Activated T-helper 17 cell treated with anti-CD3 and anti-CD28 coated beads, Interleukin-2, amount 50 U/mL, for 72 hours (primary cell): Measurements from ENCODE around the gene TLX1. TPM values are rescaled to one million over a fixed set of nuclear protein-coding genes. Genes with fewer than 3 reads are reported as not detected.

Experiments
- ATAC-seq: fragments of 150-1000 bp; cut with Tn5 transposase; replicated peaks from 2 replicates; pipeline ENCODE4 v1.10.0; 2021; ENCODE audit warnings: mild to moderate bottlenecking, moderate library complexity
- H3K27ac Mint-ChIP-seq: one replicate; pipeline ENCODE4 v1.8.0; 2022; ENCODE audit warnings: mixed read lengths
- H3K27me3 Mint-ChIP-seq: one replicate; pipeline ENCODE4 v1.8.0; 2022; ENCODE audit warnings: mixed read lengths
- H3K36me3 Mint-ChIP-seq: one replicate; pipeline ENCODE4 v1.8.0; 2022; ENCODE audit warnings: low read depth, mild to moderate bottlenecking, mixed read lengths
- H3K4me1 Mint-ChIP-seq: one replicate; pipeline ENCODE4 v1.8.0; 2022; ENCODE audit warnings: mixed read lengths
- H3K4me3 Mint-ChIP-seq: one replicate; pipeline ENCODE4 v1.8.0; 2022; ENCODE audit warnings: mild to moderate bottlenecking, mixed read lengths
- H3K9me3 Mint-ChIP-seq: one replicate; pipeline ENCODE4 v1.8.0; 2022; ENCODE audit warnings: mixed read lengths
- total RNA-seq, 2 donors: library from RNA; stranded (reverse); gene quantifications; one replicate each; pipeline ENCODE4 v1.2.3, GENCODE V29; 2022

Gene TLX1
- total RNA-seq, 2 donors from 2014 or later, result not detected

DNA sequence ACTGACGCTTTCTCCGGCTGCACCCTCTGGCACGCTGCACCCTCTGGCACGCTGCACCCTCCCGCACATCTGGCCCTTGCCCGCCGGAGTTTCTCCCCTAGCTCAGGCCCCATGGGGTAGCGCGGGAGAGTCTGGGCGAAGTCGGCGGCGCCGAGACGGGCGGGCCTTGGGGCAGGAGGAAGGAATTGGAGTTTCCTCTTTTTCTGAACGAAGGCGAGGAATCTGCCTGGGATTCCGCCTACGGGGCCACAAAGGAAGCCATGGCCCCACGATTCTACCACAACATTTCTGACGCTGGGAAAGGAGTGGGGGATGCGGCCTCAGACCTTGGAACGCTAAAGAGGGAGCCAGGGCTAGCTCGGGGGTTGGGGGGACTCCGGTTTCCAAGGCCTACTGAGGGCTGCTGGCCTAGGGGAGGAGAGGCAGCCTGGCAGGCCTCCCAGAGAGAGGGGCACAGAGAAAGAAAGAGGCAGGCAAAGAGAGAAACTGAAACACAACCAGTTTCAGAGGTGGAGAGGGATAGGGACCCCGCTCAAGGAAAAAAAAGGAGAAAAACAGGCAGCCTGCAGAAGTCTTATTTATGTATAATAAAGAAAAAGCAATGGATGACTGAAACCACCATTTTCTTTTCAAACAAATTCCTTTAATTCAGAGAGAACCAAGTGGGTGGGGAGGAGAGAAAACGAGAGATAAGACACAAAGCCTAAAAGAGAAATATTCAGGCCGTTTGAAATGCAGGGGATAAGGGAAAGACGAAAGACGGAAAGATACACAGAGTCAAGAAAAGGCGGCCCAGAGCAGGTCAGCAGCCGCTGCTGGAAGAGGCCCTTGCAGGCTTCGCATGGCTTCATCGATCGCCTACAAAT lies 4.3 kb downstream of the TLX1 start:
- H3K36me3 Mint-ChIP-seq, result peaks cover 15% of the 10 kb centered on the region
- H3K4me3 Mint-ChIP-seq, result peak overlapping the region; percentile 42
- no peaks in the 10 kb centered on the region for H3K9me3 Mint-ChIP-seq
- H3K4me1 Mint-ChIP-seq, result peaks cover 12% of the 10 kb centered on the region
- ATAC-seq, result no peak
- no peak overlapping the region for H3K27ac Mint-ChIP-seq
- H3K27me3 Mint-ChIP-seq, result peaks cover 66% of the 10 kb centered on the region

DNA sequence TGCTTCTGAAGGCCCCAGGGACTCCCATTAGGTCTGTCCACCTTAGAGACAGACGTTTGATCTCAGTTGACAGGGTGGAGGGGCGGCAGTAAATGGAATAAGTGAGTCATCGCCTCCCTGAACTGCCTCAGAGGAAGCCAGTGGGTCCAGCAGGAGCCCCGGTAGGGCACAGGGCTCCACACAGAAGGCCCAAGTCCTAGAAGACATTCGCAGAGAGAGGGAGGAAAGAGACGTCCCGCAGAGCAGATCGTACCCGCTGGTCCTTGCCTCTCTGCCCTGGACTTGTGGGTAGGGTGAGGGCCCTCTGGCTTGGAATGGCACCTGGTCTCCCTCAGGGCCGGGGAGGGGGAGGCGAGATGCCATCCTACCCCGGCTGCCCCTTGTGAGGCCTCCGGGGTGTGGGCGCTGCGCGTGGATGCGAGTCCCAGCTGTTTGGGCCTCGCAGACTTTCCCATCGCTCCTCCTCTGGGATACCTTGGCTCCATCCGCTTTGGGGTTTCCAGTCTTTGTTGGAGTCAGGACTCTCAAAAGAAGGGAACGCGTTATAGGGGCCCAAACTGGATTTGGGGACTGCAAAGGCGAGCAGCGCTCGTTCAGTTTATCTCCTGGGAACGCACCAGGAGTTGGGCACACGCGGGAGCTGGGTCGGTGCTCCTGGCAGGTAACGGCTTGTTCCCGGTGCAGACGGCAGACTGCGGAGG lies 5.1 kb downstream of the TLX1 start:
- Mint-ChIP-seq H3K27ac (no peak overlapping the region), H3K9me3 (no peaks in the 10 kb centered on the region), H3K27me3 (peaks cover 66% of the 10 kb centered on the region), H3K36me3 (peaks cover 15% of the 10 kb centered on the region), H3K4me1 (peaks cover 12% of the 10 kb centered on the region), H3K4me3 (peak overlapping the region; percentile 42)
- ATAC-seq, result no peak

DNA sequence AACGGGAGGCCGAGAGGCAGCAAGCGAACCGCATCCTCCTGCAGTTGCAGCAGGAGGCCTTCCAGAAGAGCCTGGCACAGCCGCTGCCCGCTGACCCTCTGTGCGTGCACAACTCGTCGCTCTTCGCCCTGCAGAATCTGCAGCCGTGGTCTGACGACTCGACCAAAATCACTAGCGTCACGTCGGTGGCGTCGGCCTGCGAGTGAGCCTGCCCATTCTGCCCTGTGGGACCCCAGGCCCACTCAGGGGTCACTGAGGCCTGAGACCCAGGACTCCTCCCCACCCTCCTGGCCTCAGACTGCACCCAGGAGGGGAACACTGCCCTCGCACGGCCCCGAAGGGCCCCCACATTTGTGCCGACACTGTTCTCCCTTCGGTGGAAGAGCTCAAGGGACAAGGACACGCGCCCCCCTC lies 5.6 kb downstream of the TLX1 start:
- Mint-ChIP-seq H3K4me1 (peaks cover 12% of the 10 kb centered on the region), H3K27me3 (peaks cover 68% of the 10 kb centered on the region), H3K4me3 (no peak overlapping the region), H3K9me3 (no peaks in the 10 kb centered on the region), H3K36me3 (peaks cover 15% of the 10 kb centered on the region), H3K27ac (no peak overlapping the region)
- no peak for ATAC-seq

DNA sequence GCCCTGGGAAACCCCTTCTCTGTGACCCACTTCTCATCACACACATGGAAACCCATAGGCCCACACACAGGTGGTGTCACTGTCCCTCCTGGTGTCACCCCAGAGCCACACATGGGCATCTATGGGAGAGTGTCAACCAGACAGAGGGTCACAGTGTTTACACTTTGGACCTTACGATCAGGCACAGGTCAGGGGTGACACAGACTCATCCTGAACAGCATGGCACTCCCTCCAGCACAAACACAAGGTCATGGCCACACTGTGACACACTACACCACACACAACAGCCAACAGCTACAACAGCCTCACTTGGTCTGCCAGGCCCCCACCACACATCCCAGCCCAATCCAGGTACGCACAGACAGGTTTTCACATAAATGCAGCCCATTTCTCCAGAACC lies 6.2 kb downstream of the TLX1 start:
- Mint-ChIP-seq H3K27me3 (peaks cover 69% of the 10 kb centered on the region), H3K4me1 (peaks cover 12% of the 10 kb centered on the region)

DNA sequence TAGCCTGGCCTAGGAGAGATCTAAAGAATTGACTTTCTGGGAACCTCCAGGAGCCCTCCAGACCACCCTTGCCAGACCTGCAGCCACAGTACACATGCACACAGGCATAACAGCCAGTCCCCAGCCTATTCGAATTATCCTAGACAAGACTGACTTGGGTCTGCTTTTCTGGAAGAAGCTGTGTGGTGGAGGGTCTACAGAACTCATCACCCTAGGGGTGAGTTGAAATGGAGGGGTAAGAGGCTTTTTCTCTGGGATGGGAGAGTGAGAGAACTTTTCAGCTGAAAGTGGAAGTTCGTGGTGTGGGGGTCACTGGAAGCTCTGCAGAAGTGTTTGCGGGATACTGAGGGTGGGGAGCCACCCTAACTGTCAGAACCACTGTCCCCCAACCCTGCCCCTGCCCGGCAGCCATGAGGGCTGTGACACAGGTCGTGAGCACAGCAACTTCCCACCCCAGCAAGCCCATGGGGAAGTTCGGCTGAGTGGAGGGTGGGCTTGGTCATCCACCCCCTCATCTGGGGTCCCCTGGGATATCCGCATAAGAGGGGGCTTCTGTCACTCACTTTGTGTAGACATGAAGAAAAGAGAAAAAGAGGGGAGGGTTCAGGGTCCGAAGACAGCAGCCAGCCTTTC lies 7.8 kb downstream of the TLX1 start:
- H3K4me1 Mint-ChIP-seq, result peaks cover 12% of the 10 kb centered on the region
- no peak overlapping the region for H3K27ac Mint-ChIP-seq
- peaks cover 67% of the 10 kb centered on the region for H3K27me3 Mint-ChIP-seq
- H3K4me3 Mint-ChIP-seq, result no peak overlapping the region
- no peaks in the 10 kb centered on the region for H3K9me3 Mint-ChIP-seq
- H3K36me3 Mint-ChIP-seq, result peaks cover 11% of the 10 kb centered on the region
- ATAC-seq, result no peak

More for the DNA sequence above, 6.2 kb downstream of the TLX1 start:
- Mint-ChIP-seq H3K27ac (no peak overlapping the region), H3K4me3 (no peak overlapping the region), H3K36me3 (peaks cover 15% of the 10 kb centered on the region), H3K9me3 (no peaks in the 10 kb centered on the region)
- ATAC-seq, result no peak

DNA sequence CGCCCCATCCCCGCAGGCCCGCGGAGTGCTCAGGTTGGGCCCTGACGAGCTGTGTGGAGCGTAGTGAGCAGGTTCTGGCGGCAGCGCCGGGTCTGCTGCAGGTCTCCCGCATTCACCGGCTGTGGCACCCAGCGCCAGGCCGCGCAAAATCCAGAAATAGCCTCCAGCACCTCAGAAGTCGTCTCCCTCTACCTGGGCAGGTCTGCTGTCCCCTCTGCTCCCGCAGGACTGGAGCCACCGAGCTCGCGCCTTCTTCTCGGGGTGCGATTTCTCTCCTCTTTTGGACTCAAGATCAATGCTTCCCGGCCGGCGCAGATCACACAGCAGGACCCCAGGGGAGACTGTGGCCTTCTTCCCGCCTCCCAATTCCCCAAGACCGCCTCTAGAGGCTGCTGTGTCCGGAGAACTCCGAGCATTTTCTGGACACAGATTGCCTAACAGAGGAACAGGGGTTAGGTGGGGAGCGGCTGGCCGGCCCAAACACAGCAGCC lies 8.4 kb downstream of the TLX1 start:
- H3K9me3 Mint-ChIP-seq, result no peaks in the 10 kb centered on the region
- H3K4me3 Mint-ChIP-seq, result no peak overlapping the region
- peaks cover 11% of the 10 kb centered on the region for H3K36me3 Mint-ChIP-seq
- ATAC-seq, result no peak
- H3K27me3 Mint-ChIP-seq, result peaks cover 67% of the 10 kb centered on the region
- peaks cover 12% of the 10 kb centered on the region for H3K4me1 Mint-ChIP-seq
- H3K27ac Mint-ChIP-seq, result no peak overlapping the region

DNA sequence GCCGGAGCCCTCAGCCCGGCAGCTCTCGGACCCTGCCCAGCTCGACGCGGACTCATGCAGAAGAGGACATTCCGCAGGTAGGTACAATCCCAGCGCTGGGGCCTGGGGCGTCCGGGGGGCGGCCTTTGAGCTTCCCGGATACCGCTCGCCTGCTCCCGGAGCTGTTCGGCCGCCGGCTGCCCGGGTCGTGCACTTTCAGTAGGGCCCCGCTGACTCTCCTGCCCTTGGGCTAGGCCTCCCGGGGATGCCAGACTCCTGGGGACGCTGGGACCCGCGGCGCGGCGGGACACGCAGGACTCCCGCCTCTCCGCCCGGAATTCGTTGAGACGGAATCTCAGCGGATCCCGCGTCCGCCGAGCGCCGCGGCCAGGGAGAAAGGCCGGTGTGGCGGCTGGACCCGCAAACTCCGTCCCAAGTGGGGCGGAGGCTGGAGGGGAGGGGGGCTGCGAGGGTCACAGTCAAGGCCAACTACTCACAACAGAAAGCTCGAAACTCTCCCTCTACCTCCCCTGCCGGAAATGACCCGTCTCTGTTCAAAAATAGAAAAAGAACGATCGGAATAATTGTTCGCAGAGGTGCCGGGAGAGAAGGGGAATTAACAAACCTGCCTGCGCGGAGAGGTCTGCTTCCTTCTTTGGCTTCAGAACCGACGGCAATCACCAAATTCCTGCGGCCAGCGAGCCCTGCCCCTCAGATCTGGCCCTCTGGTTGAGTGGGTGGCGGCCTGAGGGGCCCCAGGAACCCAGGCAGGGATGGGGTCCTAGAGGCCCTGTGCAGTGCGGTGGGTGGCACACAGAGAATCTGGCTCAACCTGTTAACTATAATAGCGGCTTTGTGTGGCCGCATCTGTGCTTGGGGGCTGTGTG lies 9.2 kb downstream of the TLX1 start:
- Mint-ChIP-seq H3K27me3 (peaks cover 67% of the 10 kb centered on the region), H3K4me1 (peaks cover 12% of the 10 kb centered on the region), H3K4me3 (no peak overlapping the region), H3K27ac (no peak overlapping the region), H3K36me3 (peaks cover 7% of the 10 kb centered on the region), H3K9me3 (no peaks in the 10 kb centered on the region)
- no peak for ATAC-seq

DNA sequence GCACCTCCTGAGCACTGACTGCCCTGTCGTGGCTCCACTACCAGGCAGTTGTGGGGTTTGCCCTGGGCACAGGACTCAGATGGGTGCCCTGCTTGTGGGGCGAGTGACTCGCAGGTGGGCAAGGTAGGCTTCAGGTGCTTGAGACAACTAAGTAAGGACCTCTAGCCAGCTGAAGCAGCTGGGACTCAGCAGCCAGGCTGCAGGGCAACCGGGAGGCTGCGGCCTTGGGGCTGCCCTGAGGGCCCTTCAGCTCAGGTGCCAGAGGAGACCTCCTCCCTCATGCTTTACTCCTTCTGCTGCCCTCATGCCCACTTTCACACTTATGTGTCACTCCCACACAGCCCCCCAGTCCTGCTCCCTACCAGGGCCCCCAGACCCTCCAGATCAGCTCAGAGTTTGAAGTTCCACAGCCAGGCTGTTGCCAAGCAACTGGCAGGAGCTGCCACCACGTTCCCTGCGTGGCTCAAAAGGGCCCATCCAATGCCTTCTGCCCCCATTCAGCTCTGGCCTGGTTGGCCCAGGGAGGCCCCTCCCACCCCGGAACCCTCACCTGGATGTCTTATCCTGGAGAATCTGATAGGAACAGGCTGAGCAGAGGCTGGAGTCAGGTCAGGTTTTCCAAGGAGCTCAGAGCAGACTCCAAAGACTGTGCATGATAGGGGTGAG lies 10.0 kb downstream of the TLX1 start:
- peaks cover 62% of the 10 kb centered on the region for H3K27me3 Mint-ChIP-seq
- ATAC-seq, result no peak
- no peak overlapping the region for H3K27ac Mint-ChIP-seq
- H3K9me3 Mint-ChIP-seq, result no peaks in the 10 kb centered on the region
- H3K36me3 Mint-ChIP-seq, result no peaks in the 10 kb centered on the region
- H3K4me3 Mint-ChIP-seq, result no peak overlapping the region
- peaks cover 5% of the 10 kb centered on the region for H3K4me1 Mint-ChIP-seq

DNA sequence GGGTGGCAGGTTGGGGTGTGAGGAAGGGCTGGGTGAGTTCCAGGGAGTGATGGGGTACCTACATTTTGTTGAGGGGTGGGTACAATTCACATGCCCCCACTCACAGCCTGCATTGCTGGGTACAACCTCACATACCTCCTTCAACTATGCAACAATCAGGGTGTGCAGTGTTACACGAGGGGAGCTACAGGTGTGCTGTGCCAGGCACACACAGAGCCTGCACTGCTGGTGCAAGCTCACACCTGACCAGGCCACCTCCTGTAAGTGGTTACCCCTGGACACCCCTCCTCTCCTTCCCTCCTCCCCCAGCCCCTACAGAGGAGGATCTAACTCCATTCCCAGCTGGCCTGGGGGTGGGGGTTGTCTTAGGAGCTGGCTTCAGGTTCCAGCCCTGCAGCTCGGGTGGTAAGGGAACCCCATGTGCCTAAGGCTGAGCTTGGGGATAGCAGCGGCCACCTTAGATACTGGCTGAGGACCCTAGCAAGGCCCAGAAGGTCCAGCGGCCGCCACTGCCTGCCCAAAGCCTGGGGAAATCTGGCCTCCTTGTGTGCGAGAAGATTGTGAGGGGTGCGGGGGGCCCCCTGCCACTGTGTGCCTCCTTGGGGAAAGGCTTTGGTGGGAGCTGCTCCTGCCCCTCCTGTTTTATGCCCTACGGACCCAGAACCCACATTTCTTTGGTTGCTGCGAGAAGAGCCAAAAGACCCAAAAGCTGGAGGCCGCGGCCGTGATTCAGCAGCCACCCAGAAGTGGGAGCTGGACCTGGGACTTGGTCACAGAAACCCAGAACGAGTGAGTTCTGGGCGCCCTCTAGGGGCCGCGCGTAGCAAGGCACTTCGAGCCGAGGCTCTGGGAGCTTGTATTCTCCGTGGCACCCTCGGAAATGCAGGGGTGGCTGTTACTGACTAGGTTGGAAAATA lies 10.8 kb downstream of the TLX1 start:
- no peak overlapping the region for H3K27ac Mint-ChIP-seq
- ATAC-seq, result peak; percentile 91

DNA sequence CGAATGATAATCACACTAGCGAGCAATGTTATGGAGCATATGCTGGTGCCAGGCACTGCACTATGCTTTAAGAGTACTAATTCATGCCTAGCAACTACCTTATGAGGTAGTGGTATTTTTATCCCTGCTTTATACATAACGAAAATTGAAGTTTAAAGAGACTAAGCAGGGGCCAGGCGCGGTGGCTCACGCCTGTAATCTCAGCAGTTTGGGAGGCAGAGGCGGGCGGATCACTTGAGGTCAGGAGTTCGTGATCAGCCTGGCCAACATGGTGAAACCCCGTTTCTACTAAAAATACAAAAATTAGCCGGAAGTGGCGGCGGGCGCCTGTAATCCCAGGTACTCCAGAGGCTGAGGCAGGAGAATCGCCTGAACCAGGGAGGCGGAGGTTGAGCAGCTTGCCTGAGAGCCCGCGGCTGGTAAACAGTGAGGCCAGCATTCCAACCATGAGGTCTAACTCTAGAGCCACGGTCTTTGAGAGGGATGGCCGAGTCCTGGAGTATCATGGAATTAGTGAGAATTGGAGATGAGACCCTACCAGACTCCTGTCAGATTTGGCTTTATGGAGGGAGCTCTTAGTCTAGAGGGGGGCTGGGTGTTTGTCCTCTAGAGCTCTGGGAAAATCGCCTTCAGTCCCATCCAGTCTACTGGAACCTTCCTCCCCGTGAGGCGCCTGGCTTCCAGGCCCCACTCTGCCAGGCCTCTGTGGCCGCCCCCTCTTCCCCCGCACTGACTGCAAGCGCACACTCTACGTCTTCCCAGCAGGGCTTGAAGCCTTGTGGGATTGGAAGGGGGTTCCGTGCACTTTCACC lies 11.6 kb downstream of the TLX1 start:
- Mint-ChIP-seq H3K4me3 (no peak overlapping the region), H3K4me1 (peaks cover 5% of the 10 kb centered on the region)
- ATAC-seq, result peak; percentile 2

More for the DNA sequence above, 10.8 kb downstream of the TLX1 start:
- peaks cover 5% of the 10 kb centered on the region for H3K4me1 Mint-ChIP-seq
- H3K9me3 Mint-ChIP-seq, result no peaks in the 10 kb centered on the region
- no peak overlapping the region for H3K4me3 Mint-ChIP-seq
- H3K27me3 Mint-ChIP-seq, result peaks cover 59% of the 10 kb centered on the region
- H3K36me3 Mint-ChIP-seq, result no peaks in the 10 kb centered on the region

DNA sequence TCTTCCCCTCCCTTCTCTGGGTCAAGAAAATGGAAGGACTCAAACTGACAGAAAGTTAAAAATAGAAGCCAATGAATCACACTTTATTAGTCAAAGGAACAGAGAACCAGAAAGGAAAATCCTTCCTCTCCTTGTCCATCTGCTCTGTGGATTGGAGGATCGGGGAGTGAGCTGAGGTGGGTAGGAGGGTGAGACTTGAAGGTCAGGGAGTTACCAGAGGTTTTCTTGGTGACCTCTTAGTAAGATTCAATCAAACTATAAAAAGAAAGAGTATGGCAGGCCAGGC lies 12.2 kb downstream of the TLX1 start:
- no peaks in the 10 kb centered on the region for H3K9me3 Mint-ChIP-seq
- H3K27me3 Mint-ChIP-seq, result peaks cover 59% of the 10 kb centered on the region
- no peak overlapping the region for H3K27ac Mint-ChIP-seq
- no peaks in the 10 kb centered on the region for H3K36me3 Mint-ChIP-seq
- peaks cover 2% of the 10 kb centered on the region for H3K4me1 Mint-ChIP-seq
- no peak for ATAC-seq
- no peak overlapping the region for H3K4me3 Mint-ChIP-seq

More for the DNA sequence above, 11.6 kb downstream of the TLX1 start:
- Mint-ChIP-seq H3K27ac (no peak overlapping the region), H3K27me3 (peaks cover 60% of the 10 kb centered on the region), H3K9me3 (no peaks in the 10 kb centered on the region), H3K36me3 (no peaks in the 10 kb centered on the region)

DNA sequence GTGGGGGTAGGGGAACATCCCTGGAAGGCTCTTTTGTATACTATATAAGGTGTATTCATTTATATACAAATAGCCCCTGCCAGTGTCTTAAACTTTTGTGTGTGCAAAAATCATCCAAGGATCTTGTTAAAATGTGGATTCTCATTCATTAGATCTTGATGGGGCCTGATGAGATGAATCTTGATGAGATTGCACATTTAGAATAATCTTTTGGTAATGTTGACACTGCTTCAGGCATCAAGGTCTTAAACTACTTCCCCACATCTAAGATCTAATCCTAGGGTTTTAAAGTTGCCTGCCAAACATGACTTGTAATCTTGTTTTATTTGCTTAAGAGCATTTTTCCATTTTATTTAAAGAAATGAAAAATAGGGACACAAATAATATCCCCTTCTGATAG lies 13.0 kb downstream of the TLX1 start:
- no peak for ATAC-seq
- H3K27me3 Mint-ChIP-seq, result peaks cover 57% of the 10 kb centered on the region
- H3K36me3 Mint-ChIP-seq, result no peaks in the 10 kb centered on the region
- H3K9me3 Mint-ChIP-seq, result no peaks in the 10 kb centered on the region
- no peaks in the 10 kb centered on the region for H3K4me1 Mint-ChIP-seq
- H3K27ac Mint-ChIP-seq, result no peak overlapping the region
- H3K4me3 Mint-ChIP-seq, result no peak overlapping the region
